GM18507 (cell line): ENCODE results near the gene HSPB9.

Experiments used
- DNase-seq: peaks from one replicate; pipeline ENCODE4 v3.0.0; 2011; ENCODE audit warnings: low read depth; ENCODE audit not compliant: insufficient read length; ENCODE audit errors: extremely low spot score
- FAIRE-seq: peaks from 2 replicates; lab custom pipeline; 2011; peaks lifted over from hg19 to GRCh38; lab: Jason Lieb, UNC

The HSPB9 gene

DNA sequence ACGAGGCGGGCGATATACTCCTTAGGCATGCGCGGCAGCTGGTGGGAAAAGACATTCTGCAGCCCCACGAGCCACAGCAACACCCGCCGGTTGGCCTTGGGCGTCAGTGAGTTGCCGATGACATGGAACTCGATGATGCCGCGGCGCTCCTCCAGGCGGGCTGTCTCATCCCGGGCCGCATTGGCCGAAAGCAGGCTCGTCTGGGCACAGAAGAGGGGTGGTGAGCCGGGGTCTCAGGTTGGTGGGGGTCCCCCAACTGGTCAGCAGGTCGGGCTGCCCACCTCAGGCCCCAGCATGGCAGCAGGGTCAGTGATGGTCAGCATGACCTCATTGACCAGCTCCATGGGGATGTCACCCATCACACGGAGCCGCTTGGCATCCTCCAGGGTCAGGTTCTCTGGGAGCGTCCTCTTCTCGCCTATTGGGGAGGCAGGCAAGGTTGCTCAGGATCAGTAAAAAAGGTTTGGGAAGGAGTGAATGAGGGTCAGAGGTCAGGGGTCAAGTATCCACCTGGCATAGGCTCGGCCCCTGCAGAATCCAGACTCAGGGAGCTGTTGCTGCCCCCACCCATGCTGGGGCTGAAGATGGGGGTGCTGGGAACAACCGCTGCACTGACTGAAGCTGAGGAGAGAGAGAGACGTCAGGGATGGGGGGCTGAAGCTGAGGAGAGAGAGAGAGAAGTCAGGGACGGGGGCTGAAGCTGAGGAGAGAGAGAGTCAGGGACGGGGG lies 5.0 kb upstream of the HSPB9 start:
- DNase-seq (no peak), FAIRE-seq (no peak)

DNA sequence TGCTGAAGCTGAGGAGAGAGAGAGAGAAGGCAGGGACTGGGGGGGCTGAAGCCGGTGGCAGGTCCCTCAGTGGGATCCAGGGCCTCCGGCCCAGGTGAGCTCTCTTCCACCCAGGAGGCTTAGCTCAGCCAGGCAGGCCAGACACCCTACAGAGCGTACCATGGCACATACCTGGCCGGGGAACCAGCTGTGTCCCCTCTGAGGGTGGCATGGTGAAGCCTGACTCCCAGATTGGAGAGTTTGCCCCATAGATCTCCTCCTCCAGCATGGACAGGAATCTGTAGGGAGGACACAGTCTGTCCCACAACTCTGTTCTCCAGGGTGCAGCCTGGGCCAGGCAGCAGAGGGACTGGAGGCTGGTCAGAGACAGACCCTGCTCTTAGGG lies 4.5 kb upstream of the HSPB9 start:
- DNase-seq = no peak
- FAIRE-seq = no peak

DNA sequence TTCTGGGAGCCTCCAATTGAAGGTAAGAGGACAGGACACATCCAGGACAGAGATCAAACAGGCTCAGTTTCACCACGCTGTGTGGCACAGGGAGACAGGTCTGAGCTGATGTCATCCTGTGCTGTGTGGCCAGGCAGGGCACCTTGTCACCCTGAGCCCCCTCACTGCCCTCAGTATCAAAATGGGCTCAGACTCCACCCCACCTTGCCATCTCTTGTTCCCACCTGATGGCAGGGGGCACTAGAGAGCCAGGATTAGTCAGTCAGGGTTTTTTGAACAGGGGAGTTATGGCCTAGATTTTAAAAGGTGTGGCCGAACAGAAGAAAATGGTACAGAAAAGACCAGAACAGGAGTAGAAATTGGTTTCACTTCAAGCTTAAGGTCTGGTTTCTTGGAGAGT lies 4.1 kb upstream of the HSPB9 start:
- DNase-seq (no peak), FAIRE-seq (no peak)

DNA sequence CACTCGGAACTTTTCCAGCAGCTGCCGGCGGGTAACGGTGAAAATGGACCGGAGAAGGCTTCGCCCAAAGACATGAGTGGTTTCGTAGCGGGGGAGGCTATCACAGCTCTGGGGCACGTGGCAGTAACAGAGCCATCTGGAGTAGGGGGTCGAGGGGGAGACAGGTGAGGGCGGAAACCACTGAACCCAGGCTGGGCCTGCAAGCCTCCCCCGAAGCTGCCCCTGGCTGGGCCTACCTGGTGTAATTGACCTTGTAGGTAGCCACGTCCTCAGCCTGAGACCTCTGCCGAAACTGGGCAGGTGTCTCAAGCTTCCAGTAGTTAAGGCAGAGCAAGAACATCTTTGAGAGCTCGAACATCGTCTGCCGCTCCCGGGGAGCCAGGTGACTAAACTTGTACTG lies 3.3 kb upstream of the HSPB9 start:
- FAIRE-seq = no peak
- DNase-seq = no peak

GRCh38 chr17:42120161-42120769 lies 2.3 kb upstream of the HSPB9 start:
- FAIRE-seq = peak; percentile 5

GRCh38 chr17:42120770-42121769 lies 1.5 kb upstream of the HSPB9 start, which contains the start of gene KAT2A:
Gene KAT2A (minus strand): TSS chr17:42121367. CDS start chr17:42121304, 63 bp downstream.
- peak; percentile 94 for FAIRE-seq
- peak; percentile 90 for DNase-seq

More at GRCh38 chr17:42120161-42120769, 2.3 kb upstream of the HSPB9 start:
- no peak for DNase-seq

DNA sequence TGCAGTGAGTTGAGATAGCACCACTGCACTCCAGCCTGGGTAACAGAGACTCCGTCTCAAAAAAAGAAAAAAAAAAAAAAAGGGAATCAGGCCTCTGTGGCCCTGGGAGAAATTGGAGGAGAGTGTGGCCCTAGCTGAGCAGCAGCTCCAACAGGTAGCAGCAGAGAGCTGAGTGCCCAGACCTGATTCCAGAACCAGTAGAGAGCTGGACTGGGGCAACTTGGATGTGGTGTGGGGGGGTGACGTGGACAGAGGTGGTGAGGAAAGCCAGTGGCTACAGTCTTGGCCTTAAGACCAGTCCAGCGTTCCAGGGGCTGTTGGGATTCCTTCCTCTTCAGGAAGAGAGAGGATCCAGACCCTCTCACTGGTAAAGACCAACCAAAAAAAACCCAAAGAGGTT lies 1.7 kb downstream of the HSPB9 start:
- FAIRE-seq (no peak), DNase-seq (no peak)

DNA sequence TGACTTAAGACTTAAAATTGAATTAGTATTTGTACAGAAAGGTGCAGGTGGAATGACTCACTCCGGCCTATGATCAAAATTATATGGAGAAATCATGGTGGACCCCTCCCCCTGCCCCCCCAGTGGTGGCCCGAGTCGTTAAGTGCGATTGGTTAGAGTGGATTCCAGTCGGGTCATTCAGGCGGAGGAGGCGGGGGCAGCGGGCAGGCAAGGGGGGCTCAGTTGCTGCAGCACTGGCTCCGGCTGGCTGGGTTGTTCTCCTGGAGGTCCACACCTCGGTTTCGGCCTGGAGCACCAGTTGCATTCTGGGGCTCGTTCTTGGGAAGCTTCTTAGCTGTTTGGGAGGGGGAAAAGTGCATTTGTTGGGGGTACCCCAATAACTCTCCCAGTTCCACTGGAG lies 3.0 kb downstream of the HSPB9 start:
- DNase-seq = no peak
- FAIRE-seq = no peak

DNA sequence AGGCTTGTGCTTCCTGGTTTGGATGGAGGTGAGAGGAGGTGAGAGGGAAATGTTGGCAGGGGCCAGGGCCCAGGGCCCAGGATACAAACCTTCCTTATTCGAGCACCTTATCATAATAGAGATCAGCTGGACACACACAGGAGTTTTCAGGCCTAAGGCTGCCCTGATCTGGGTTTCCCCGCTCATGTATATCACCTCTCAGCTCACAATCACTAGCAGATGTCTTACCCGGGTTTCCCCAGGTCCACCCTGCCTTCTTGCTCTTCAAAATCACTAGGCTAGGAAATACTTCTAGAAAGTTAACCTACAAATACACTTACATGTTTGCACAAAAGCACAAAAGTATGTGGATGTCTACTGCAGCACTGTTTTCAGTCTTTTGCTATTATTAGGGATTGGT lies 4.2 kb downstream of the HSPB9 start:
- FAIRE-seq (no peak), DNase-seq (no peak)

GRCh38 chr17:42127414-42127813 lies 4.8 kb downstream of the HSPB9 start:
- no peak for FAIRE-seq
- no peak for DNase-seq

GRCh38 chr17:42129109-42129837 lies 6.7 kb downstream of the HSPB9 start:
- DNase-seq (no peak), FAIRE-seq (no peak)

DNA sequence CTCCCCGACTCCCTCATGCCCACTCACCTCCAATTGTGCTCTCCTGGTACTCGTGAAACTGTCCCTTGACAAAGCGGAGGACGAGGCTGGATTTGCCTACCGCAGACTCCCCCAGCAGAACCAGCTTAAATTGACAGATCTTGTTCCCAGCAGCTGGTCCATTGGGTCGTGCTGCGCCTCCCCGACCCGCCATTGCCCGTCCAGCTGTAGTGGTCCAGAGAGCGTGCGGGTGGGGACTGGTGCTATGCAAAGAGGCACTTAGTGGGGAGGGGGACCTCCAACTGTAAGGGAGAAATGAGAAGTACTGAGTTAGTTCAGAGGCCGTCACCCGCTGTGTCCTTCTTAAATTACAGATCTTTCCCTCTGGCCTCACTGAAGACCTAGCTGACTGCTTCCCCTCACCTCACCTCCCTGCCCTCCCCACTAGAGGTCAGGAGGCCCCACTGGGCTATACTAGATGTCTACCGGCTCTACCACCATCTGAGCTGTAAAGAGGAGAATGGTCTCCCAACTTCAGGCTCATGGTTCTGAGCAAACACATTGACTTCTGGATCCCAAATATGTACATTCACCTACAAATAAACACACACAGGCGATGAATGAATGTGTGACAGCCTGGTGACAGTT lies 7.8 kb downstream of the HSPB9 start:
- FAIRE-seq = no peak
- DNase-seq = no peak

DNA sequence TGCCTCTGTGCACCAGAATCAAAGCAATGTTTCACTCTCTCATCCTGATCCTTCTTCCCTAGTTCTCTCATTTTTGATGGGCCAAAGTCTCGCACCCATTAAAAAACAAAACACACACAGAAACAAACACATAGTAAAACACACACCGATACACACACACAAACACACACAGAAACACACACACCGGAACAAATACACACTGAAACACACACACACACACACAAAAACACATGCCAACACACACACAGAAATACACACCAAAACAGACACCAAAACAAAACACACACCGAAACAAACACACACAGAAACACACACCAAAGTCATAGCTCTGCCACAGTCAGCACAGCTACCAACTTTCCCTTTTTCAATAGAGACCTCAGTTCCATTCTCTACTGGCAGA lies 8.6 kb downstream of the HSPB9 start:
- DNase-seq (no peak), FAIRE-seq (no peak)

GRCh38 chr17:42131981-42132432 lies 9.4 kb downstream of the HSPB9 start:
- DNase-seq = no peak
- FAIRE-seq = no peak

- no peak for FAIRE-seq
Observed at GRCh38 chr17:42132941-42133340, 10.3 kb downstream of the HSPB9 start.

GRCh38 chr17:42133461-42134041 lies 10.9 kb downstream of the HSPB9 start:
- peak; percentile 80 for FAIRE-seq
- DNase-seq = no peak

More at GRCh38 chr17:42132941-42133340, 10.3 kb downstream of the HSPB9 start:
- DNase-seq = no peak

GRCh38 chr17:42135151-42135550 lies 12.5 kb downstream of the HSPB9 start:
- DNase-seq (no peak), FAIRE-seq (no peak)
